Measurements from ENCODE around the gene MINPP1. TPM values are rescaled to one million over a fixed set of nuclear protein-coding genes. Genes with fewer than 3 reads are reported as not detected.

Gene MINPP1
- polyA plus RNA-seq, 1 donor from 2014 or later, result 60.2 TPM

GRCh38 chr10:87550741-87551140 is 46.0 kb downstream of the MINPP1 start:
- H3K9me3 ChIP-seq (ENCODE audit: low read length), result no peaks in the 10 kb centered on the region
- H3F3A ChIP-seq (ENCODE audit: insufficient read depth, low read length, poor library complexity, severe bottlenecking), result no peaks in the 10 kb centered on the region
- TF ChIP-seq RAD21 (conservative IDR thresholded peaks at IDR 0.05), result no peak
- no peak for TF ChIP-seq EP300 (conservative IDR thresholded peaks at IDR 0.05; ENCODE audit: poor library complexity, severe bottlenecking)
- TF ChIP-seq EZH2 (IDR thresholded peaks at IDR 0.05; ENCODE audit: borderline replicate concordance, insufficient read depth, low read length, poor library complexity, severe bottlenecking), result no peak
- TF ChIP-seq SMC3 (conservative IDR thresholded peaks at IDR 0.05; ENCODE audit: poor library complexity), result no peak
- no peak for TF ChIP-seq TAF1 (IDR thresholded peaks at IDR 0.05; ENCODE audit: low read depth)
- no peak for TF ChIP-seq MXI1 (conservative IDR thresholded peaks at IDR 0.05; ENCODE audit: poor library complexity, severe bottlenecking)
- no peak for TF ChIP-seq REST (IDR thresholded peaks at IDR 0.05; ENCODE audit: borderline replicate concordance)
- TF ChIP-seq POLR2AphosphoS5 (IDR thresholded peaks at IDR 0.05), result no peak
- TF ChIP-seq CTCF (IDR thresholded peaks at IDR 0.05; ENCODE audit: poor library complexity, severe bottlenecking), result no peak
- H3K9me2 ChIP-seq (ENCODE audit: insufficient read depth, low read length), result no peaks in the 10 kb centered on the region
- H3K9ac ChIP-seq (ENCODE audit: low read length), result no peak overlapping the region
- no peaks in the 10 kb centered on the region for H3K36me3 ChIP-seq (ENCODE audit: insufficient read depth, low read length)
- no peaks in the 10 kb centered on the region for H3K27me3 ChIP-seq (ENCODE audit: insufficient read depth, low read depth, low read length)
- H3K79me2 ChIP-seq (replicated peaks; ENCODE audit: insufficient read depth, low read length), result peaks cover 6% of the 10 kb centered on the region
- H3K4me3 ChIP-seq (ENCODE audit: low read length), result no peak overlapping the region
- no peak overlapping the region for H2AFZ ChIP-seq (ENCODE audit: low read depth, low read length)
- no peaks in the 10 kb centered on the region for H4K20me1 ChIP-seq (ENCODE audit: insufficient read depth)
- no peak overlapping the region for H3K4me2 ChIP-seq (ENCODE audit: low read length)
- no peak overlapping the region for H3K27ac ChIP-seq (ENCODE audit: low read length)

GRCh38 chr10:87551326-87551725 is 46.6 kb downstream of the MINPP1 start:
- H3K4me3 ChIP-seq (ENCODE audit: low read length), result no peak overlapping the region
- no peaks in the 10 kb centered on the region for H3K36me3 ChIP-seq (ENCODE audit: insufficient read depth, low read length)
- no peak overlapping the region for H2AFZ ChIP-seq (ENCODE audit: low read depth, low read length)
- H3K4me2 ChIP-seq (ENCODE audit: low read length), result no peak overlapping the region
- H3K9me3 ChIP-seq (ENCODE audit: low read length), result no peaks in the 10 kb centered on the region
- H3K9me2 ChIP-seq (ENCODE audit: insufficient read depth, low read length), result no peaks in the 10 kb centered on the region
- no peaks in the 10 kb centered on the region for H3F3A ChIP-seq (ENCODE audit: insufficient read depth, low read length, poor library complexity, severe bottlenecking)
- no peak overlapping the region for H3K9ac ChIP-seq (ENCODE audit: low read length)
- H4K20me1 ChIP-seq (ENCODE audit: insufficient read depth), result no peaks in the 10 kb centered on the region
- no peak overlapping the region for H3K27ac ChIP-seq (ENCODE audit: low read length)
- H3K27me3 ChIP-seq (ENCODE audit: insufficient read depth, low read depth, low read length), result no peaks in the 10 kb centered on the region
- peaks cover 6% of the 10 kb centered on the region for H3K79me2 ChIP-seq (replicated peaks; ENCODE audit: insufficient read depth, low read length)
- TF ChIP-seq CTCF (IDR thresholded peaks at IDR 0.05; ENCODE audit: poor library complexity, severe bottlenecking), result no peak
- TF ChIP-seq EZH2 (IDR thresholded peaks at IDR 0.05; ENCODE audit: borderline replicate concordance, insufficient read depth, low read length, poor library complexity, severe bottlenecking), result no peak
- no peak for TF ChIP-seq REST (IDR thresholded peaks at IDR 0.05; ENCODE audit: borderline replicate concordance)
- TF ChIP-seq MXI1 (conservative IDR thresholded peaks at IDR 0.05; ENCODE audit: poor library complexity, severe bottlenecking), result no peak
- no peak for TF ChIP-seq TAF1 (IDR thresholded peaks at IDR 0.05; ENCODE audit: low read depth)
- TF ChIP-seq EP300 (conservative IDR thresholded peaks at IDR 0.05; ENCODE audit: poor library complexity, severe bottlenecking), result no peak
- no peak for TF ChIP-seq RAD21 (conservative IDR thresholded peaks at IDR 0.05)
- TF ChIP-seq POLR2AphosphoS5 (IDR thresholded peaks at IDR 0.05), result no peak
- no peak for TF ChIP-seq SMC3 (conservative IDR thresholded peaks at IDR 0.05; ENCODE audit: poor library complexity)

Measured in neural cell (in vitro differentiated cells).